PC-9 (cell line): ENCODE results near the gene DYNC1H1.

Source experiments
- CTCF ChIP-seq: fragments of 200-600 bp; sonication (generic); conservative IDR thresholded peaks from 2 replicates; pipeline ENCODE4 v1.6.1; 2017; ENCODE audit warnings: mixed run types, antibody characterized with exemption, mild to moderate bottlenecking, moderate library complexity
- EZH2 ChIP-seq: fragments of 200-600 bp; sonication (generic); IDR thresholded peaks from 2 replicates; pipeline ENCODE4 v1.8.0; 2017; ENCODE audit warnings: antibody characterized with exemption, low read depth

- TF ChIP-seq CTCF, result no peak
- no peak for TF ChIP-seq EZH2
These were observed 41.0 kb downstream of the DYNC1H1 start for GRCh38 chr14:102005336-102005735.
